ENCODE data around the gene ACSL6.

DNA sequence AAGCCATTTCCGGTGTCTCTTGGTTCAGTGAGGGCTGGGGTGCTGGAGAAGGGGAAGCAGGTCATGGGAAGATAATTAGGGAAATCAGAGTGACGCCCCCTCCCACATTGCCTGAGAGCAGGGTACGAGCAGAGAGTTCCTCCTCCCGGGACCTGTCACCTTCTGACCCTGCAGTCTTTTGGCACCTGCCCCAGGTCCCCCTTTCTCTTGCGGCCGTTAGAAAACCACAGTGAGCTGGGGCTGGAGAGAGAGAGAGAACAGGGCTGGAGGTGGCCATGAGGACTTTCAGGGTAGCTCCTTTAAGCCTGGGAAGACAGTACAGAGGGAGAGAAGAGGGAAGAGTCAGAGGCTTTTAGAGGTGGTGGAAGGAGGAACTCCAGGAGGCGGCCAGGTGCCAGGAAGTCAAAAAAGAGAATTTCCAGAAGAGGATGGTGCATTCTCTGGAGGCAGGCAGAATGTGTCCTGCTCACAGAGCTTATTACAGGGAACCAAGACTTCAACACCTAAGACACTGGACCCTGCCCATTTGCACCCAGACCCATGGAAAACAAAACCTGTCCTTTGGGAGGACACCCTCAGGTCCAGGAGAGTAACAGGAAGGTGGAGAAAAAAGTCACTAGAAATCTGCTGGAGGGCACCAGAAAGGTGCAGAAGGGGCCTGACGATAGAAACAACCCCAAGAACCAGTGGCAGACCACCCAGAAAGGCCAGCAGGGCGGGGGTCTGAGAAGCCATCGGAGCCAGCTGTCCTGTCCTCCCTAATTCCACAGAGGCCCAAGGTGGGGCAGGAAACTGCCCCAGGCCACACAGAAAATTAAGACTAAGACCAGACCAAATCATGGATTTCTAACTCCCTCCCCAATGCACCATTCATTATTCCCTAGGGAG, 6.5 kb upstream of the ACSL6 start:
- TF ChIP-seq, protein P1, sequence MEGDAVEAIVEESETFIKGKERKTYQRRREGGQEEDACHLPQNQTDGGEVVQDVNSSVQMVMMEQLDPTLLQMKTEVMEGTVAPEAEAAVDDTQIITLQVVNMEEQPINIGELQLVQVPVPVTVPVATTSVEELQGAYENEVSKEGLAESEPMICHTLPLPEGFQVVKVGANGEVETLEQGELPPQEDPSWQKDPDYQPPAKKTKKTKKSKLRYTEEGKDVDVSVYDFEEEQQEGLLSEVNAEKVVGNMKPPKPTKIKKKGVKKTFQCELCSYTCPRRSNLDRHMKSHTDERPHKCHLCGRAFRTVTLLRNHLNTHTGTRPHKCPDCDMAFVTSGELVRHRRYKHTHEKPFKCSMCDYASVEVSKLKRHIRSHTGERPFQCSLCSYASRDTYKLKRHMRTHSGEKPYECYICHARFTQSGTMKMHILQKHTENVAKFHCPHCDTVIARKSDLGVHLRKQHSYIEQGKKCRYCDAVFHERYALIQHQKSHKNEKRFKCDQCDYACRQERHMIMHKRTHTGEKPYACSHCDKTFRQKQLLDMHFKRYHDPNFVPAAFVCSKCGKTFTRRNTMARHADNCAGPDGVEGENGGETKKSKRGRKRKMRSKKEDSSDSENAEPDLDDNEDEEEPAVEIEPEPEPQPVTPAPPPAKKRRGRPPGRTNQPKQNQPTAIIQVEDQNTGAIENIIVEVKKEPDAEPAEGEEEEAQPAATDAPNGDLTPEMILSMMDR (IDR thresholded peaks at IDR 0.05): no peak
- TF ChIP-seq POLR2A (IDR thresholded peaks at IDR 0.05): no peak
